GM12801 (cell line): Measurements from ENCODE around the gene ZFP69B.

Source experiments
- TF ChIP-seq, protein P1 (sequence below): IDR thresholded peaks from one replicate; pipeline ENCODE4 v1.5.1; 2011; ENCODE audit warnings: control low read depth; ENCODE audit not compliant: insufficient read length; ENCODE audit errors: extremely low read depth

Gene ZFP69B

DNA sequence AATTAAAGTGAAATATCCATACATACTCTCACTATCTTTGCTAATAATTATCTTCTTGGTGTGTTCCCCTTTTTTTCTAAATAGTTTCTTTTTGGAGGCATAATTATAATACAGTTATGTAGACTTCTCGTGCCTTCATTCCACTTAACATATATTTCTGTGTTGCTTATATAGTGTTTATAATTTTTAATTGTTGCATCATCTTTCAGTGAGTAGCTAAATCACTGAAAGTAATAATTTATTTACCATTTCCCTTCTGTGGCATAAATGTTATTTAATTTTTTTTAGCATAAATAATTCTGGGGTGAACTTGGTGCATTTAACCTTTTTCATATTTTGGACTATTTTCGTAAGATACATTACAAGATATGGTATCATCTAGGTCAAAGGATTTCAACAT is 38.4 kb upstream of the ZFP69B start:
- TF ChIP-seq, protein P1, sequence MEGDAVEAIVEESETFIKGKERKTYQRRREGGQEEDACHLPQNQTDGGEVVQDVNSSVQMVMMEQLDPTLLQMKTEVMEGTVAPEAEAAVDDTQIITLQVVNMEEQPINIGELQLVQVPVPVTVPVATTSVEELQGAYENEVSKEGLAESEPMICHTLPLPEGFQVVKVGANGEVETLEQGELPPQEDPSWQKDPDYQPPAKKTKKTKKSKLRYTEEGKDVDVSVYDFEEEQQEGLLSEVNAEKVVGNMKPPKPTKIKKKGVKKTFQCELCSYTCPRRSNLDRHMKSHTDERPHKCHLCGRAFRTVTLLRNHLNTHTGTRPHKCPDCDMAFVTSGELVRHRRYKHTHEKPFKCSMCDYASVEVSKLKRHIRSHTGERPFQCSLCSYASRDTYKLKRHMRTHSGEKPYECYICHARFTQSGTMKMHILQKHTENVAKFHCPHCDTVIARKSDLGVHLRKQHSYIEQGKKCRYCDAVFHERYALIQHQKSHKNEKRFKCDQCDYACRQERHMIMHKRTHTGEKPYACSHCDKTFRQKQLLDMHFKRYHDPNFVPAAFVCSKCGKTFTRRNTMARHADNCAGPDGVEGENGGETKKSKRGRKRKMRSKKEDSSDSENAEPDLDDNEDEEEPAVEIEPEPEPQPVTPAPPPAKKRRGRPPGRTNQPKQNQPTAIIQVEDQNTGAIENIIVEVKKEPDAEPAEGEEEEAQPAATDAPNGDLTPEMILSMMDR = no peak

DNA sequence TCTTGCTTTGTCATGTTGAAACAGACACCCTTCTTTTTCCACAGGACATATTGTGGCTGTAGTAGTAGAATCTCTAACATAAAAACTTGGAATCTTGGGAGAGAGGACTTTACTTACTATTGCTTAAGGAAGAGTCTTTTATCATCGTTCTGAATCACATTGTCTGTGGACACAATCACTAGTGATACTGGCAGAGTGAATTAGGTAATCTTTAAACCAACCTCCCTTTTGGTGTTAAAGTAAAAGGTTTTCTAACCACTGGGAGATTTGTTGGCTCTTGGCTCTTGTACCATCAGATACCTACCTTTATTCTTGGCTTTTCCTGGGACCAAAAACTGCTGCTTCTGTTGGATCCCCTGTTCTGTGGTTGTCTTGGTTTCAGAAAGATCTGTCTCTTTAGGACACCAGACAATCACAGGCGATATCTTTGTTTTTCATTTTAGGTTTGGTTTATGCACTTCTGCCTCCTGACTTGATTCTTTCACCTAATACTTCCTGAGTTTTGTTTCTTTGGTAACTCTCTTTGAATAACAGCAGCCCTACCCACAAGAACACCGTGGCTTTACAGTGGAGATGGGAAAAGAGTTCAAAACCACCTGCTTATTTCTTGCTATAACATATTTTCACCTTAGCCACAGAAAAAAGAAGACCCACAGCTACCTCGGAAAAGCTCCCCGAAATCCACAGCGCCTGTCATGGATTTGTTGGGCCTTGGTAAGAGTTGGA is 36.6 kb upstream of the ZFP69B start:
- TF ChIP-seq, protein P1 = no peak

DNA sequence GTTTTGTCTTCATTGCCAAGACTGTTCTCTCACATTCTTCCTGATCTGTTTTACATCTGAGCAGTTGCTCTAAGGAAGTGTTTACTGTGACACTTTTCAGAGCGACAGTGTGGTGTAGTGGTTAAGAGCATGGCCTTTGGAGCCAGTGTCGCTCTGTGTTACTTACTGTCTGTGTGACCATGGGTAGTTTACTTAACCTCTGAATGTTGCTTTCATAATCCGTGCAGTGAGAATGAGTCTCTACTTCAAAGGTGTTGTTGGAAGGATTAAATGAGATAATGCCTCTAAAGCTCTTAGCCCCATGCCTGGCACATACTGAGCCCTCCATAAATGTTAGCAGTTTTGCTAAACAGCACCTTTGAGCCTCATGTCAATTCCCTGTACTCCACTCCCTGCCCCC is 35.9 kb upstream of the ZFP69B start:
- TF ChIP-seq, protein P1 = no peak

DNA sequence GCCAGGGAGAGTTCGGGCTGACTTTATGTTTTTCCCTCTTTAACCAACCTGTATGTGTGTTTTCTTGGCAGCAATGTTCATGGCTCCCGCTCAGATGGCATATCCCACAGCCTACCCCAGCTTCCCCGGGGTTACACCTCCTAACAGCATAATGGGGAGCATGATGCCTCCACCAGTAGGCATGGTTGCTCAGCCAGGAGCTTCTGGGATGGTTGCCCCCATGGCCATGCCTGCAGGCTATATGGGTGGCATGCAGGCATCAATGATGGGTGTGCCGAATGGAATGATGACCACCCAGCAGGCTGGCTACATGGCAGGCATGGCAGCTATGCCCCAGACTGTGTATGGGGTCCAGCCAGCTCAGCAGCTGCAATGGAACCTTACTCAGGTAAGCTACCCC is 33.6 kb upstream of the ZFP69B start:
- TF ChIP-seq, protein P1 = no peak

DNA sequence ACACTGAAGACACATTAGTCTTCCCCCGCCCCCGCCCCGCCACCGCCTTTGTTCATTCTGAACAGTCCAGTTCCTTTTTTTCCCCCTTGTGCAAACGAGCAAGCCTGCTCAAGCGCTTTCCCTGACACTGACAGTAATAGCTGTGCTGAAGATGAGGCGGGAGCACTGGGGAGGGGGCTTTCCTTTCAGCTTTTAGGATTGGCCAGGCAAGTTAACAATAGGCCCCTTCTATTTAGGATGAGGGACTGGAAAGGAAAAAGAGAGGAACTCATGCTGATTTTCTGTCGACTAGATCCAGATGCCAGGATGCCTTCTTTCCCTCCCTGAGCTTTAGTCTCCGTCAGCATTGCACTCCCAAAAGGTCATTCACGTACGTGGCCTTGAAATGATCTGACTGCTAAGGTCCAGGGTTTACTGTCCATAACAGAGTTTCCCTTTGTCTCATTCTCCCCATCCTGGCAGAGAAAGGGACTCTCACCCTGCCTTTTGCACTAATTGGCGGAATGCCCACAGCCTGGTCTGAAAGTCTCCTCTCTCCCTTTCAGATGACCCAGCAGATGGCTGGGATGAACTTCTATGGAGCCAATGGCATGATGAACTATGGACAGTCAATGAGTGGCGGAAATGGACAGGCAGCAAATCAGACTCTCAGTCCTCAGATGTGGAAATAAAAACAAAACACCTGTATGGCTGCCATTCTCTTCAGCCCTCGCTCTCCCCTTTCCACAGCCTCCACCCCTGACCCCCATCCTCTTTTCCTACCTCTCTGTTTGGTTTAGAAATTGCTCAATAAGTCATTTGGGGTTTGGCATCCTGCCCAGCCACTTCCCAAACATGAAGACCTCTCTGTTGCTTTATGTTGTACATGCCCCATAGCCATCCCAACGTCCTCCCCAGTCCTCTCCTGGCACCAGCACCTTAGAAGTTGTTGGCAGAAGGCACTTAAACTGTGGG is 28.6 kb upstream of the ZFP69B start:
- TF ChIP-seq, protein P1 = no peak

DNA sequence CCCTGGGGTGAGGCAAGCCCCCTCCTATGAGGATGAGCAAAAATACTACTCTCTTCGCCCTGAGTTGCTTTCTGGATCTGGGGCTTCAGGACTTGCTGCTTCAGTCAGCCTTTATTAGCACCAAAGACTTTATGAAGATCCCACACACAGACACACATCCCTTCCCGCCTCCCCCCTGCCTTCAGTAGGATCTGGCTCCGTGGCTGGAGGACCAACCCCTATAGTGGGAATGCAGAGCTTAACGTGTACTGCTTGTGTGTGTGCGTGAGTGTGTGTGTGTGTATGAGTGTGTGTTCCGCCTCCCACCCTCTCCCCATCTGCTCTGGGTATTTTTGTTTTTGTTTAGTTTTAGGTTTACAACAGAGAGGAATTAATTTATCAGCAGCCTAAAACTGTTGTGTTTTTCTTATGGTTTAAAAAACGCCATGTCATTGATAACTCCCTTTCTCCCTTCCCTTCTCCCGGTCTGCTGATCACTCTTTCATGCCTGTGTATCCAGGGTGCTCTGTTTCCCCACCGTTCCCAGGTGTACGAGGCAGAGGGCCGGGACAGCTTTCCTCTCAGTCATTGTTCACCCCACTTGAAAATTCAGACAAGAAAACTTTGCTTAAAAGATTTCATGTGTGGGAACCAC is 27.5 kb upstream of the ZFP69B start:
- TF ChIP-seq, protein P1 = no peak

DNA sequence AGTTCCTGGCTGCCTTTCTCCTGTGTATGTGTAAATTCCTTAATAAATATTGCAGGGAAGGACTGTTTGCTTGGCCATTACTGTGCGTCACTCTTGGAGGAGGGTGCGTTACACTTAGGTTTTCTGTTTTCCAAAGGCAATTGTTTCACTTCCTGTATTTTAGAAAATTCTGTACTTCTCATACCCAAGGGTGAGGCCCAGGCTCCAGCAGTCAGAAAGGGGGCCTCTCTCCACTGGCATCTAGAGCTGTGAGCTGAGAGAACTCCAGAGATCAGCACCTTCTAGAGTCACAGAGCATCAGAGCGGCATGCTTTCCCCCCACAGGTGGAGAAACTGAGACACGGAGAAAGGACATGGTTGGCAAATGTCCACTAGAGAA is 27.0 kb upstream of the ZFP69B start:
- TF ChIP-seq, protein P1 = no peak
